GM10248 (cell line): ENCODE data around the gene SYNJ1.

Experiments
- CTCF ChIA-PET: fragments of 300-600 bp; sonication (Branson Sonifier 250); formaldehyde crosslinking; extraction: SDS; loops from one replicate; lab custom pipeline; 2021; ENCODE audit warnings: antibody characterized with exemption; lab: Yijun Ruan, JAX
- POLR2A ChIA-PET: fragments of 350-650 bp; sonication (Branson Sonifier 250); formaldehyde crosslinking; extraction: SDS; loops from one replicate; lab custom pipeline; 2020; ENCODE audit warnings: antibody characterized with exemption; lab: Yijun Ruan, JAX
- DNase-seq: peaks from one replicate; pipeline ENCODE4 v3.0.0; 2012; ENCODE audit errors: extremely low spot score
- TF ChIP-seq, protein P1 (sequence below): IDR thresholded peaks from 2 replicates; pipeline ENCODE4 v1.5.1; 2012; ENCODE audit warnings: mild to moderate bottlenecking, low read depth; ENCODE audit errors: extremely low read depth, missing control alignments, control extremely low read depth

The SYNJ1 gene

DNA sequence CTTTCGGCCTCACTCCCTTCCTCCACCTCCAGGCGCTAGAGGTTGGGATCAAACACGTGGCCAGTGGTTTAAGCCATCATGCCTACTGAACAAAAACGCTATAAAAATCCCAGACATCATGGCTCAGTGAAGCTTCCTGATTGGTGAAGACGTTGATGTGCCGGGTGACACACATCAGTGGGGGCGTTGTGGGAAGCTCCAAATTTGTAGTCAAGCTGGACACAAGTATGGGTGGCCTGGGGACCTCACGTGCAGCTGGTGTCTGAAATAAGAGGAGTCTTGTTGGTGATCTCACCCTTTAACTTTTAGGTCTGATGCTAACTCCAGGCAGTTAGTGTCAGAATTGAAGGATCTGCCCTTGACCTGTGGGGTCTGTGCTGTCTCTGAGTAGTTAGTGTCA is 122.3 kb downstream of the SYNJ1 start:
- POLR2A ChIA-PET: no interaction called here

DNA sequence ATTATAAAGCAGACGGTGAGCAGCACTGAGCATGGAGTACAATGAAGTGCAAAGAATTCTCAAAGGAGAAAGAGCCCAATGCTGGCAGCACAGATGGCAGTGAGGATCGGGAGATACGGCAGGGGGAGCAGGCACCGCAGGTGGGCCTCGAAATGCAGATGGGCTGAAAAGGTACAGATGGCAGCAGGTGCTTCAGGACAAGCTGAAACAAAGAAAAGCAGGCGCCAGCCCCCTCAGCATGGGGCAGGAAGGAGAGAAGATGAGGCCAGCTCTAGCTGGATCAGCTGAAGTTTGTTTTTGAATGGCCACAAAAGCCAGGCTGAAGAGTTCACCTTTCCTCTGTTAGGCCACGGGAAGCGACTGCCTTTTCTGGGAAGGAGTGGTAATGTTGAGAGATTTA is 123.3 kb downstream of the SYNJ1 start:
- no peak for DNase-seq
- ChIA-PET POLR2A (no interaction called here), CTCF (interaction anchor here (1.2 kb wide), 1 partner anchor 731 kb away, joined by 3 read pairs; no protein-coding TSS in a partner anchor)
- TF ChIP-seq, protein P1, sequence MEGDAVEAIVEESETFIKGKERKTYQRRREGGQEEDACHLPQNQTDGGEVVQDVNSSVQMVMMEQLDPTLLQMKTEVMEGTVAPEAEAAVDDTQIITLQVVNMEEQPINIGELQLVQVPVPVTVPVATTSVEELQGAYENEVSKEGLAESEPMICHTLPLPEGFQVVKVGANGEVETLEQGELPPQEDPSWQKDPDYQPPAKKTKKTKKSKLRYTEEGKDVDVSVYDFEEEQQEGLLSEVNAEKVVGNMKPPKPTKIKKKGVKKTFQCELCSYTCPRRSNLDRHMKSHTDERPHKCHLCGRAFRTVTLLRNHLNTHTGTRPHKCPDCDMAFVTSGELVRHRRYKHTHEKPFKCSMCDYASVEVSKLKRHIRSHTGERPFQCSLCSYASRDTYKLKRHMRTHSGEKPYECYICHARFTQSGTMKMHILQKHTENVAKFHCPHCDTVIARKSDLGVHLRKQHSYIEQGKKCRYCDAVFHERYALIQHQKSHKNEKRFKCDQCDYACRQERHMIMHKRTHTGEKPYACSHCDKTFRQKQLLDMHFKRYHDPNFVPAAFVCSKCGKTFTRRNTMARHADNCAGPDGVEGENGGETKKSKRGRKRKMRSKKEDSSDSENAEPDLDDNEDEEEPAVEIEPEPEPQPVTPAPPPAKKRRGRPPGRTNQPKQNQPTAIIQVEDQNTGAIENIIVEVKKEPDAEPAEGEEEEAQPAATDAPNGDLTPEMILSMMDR: no peak

More for the DNA sequence above, 122.3 kb downstream of the SYNJ1 start:
- CTCF ChIA-PET: interaction anchor here (1.1 to 1.2 kb wide), 2 partner anchors 208 to 732 kb away, joined by 3 to 4 read pairs; no protein-coding TSS in a partner anchor
- DNase-seq: no peak
- TF ChIP-seq, protein P1: no peak

DNA sequence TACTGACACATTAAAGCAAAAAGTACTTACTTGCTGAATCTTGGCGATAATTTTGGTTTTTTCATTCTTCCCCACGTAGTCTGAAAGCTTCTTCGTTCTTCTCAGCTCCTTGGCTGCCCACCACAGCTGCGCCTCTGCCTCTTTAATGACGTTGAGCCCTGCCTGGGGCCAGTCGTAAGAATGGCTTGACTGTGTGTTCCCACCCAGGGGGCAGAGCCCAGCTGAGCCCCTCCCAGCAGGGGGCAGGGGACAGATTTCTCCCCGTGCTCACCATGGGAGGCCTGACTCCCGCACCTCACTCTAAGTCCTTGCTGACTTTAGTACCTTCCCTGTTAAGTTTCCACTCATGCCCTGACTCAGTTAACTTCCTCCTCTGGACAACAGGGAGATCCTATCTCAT is 124.7 kb downstream of the SYNJ1 start:
- DNase-seq: no peak
- ChIA-PET CTCF (interaction anchor here (0.7 to 4.7 kb wide), 2 partner anchors 7 to 42 kb away, joined by 3 to 76 read pairs; partner anchors contain the start of gene CFAP298), POLR2A (no interaction called here)
- TF ChIP-seq, protein P1: no peak

DNA sequence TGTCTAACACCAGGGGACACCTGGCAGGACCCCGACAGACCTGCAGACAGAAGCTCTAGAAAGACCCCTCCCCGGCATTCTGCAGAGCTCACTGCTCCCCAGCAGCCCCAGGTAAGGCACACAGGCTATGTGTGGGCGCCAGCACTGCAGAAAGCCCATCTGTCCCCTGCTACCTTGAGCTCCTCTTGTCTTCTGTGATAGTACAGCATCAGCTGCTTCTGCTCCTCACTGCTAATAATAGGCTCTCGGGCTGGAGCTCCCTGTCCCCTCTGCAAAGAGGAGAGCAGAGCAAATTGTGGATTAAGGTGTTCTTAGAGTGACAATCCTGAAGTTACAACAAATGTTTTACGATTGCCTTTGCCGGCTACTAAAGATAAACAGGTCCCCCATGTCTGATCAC is 125.7 kb downstream of the SYNJ1 start:
- DNase-seq: no peak
- CTCF ChIA-PET: interaction anchor here (1.2 to 4.7 kb wide), 11 partner anchors 8 to 199 kb away, joined by 3 to 76 read pairs (median 7); partner anchors contain the start of gene CFAP298
- TF ChIP-seq, protein P1: no peak
- POLR2A ChIA-PET: no interaction called here

DNA sequence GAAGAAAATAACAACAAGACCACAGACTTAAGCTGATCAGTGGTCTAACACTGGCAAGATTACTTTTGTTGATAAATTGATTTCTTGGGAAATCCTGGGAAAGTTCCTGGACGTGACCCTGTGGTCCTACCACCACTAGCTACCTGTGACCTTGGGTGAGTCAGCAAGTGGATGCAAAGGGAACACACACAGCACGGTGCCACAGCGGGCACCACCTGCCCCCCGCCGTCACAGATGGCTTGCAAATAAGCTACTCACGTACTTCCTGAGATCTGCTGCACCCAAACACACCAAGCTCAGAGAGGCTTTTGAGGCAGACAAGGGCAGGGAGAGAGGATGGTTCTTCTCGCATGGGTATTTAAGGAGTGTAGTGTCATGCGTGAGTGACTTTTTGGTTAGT is 128.3 kb downstream of the SYNJ1 start:
- DNase-seq: no peak
- ChIA-PET POLR2A (no interaction called here), CTCF (interaction anchor here (1.0 to 4.7 kb wide), 8 partner anchors 11 to 233 kb away, joined by 3 to 76 read pairs (median 5); partner anchors contain the start of gene CFAP298)
- TF ChIP-seq, protein P1: no peak

DNA sequence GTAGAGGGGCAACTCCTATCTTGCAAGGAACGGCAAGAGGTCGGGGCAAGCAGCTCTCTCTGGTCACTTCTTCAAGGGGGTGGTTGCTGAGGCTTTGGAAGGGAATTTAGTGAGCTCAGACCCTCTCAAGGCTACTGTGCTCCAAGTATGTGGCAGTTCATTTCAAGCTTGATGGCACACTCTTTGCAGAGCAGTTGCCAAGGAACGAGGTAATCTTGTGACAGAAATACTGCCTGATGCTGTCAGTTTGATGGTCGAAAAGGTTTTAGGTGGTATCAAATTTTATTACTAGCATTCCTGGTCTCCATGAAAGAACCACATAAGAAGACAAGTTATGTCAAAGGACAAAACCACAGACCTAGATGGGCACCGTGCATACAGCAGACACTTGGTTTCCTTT is 128.7 kb downstream of the SYNJ1 start:
- CTCF ChIA-PET: interaction anchor here (1.0 to 4.7 kb wide), 4 partner anchors 11 to 196 kb away, joined by 3 to 76 read pairs (median 40); partner anchors contain the start of gene CFAP298
- no peak for DNase-seq
- TF ChIP-seq, protein P1: no peak
- POLR2A ChIA-PET: no interaction called here
